WI38 (cell line): ENCODE data around the gene FBXL7.

Experiments
- H3K4me3 ChIP-seq: 2 replicates; pipeline ENCODE4 v1.5.1; 2011; ENCODE audit warnings: low read depth, mild to moderate bottlenecking, control low read depth, low read length
- TF ChIP-seq, protein P1 (sequence below): IDR thresholded peaks from 2 replicates; pipeline ENCODE4 v1.5.1; 2012; ENCODE audit warnings: low read depth, mild to moderate bottlenecking, control low read depth, low read length

Gene FBXL7

DNA sequence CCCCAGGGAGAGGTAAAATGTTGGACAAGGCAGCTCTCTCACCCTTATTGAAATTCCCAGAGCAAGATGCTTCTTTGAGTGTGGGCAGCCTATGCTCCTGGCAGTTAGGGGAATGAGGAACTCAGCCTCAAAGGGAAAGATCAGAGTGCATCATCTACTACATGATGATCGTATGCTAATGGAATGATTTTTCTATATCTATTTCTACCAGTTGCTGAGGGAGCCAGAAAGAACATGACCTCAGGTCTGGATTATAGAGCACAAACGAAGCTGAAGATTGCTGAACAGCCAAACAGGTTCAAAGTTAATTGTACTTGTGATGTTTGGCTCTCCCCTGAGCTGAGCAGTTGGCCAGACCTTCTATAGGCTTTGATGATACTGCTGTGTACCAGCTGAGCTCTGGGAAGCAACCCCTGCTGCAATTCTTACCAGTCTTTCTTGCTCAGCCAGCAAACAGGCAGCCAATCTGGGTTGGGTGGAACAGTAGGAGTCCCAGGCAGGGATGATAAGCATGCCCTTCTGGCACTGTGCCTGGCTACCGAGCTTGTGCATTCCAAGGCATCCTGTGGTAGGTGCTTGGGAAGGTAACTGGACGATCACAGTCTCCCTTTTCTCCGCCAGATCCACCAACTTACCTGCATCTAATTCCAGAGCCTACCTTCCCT, 10.3 kb upstream of the FBXL7 start:
- TF ChIP-seq, protein P1, sequence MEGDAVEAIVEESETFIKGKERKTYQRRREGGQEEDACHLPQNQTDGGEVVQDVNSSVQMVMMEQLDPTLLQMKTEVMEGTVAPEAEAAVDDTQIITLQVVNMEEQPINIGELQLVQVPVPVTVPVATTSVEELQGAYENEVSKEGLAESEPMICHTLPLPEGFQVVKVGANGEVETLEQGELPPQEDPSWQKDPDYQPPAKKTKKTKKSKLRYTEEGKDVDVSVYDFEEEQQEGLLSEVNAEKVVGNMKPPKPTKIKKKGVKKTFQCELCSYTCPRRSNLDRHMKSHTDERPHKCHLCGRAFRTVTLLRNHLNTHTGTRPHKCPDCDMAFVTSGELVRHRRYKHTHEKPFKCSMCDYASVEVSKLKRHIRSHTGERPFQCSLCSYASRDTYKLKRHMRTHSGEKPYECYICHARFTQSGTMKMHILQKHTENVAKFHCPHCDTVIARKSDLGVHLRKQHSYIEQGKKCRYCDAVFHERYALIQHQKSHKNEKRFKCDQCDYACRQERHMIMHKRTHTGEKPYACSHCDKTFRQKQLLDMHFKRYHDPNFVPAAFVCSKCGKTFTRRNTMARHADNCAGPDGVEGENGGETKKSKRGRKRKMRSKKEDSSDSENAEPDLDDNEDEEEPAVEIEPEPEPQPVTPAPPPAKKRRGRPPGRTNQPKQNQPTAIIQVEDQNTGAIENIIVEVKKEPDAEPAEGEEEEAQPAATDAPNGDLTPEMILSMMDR, result no peak
- no peak overlapping the region for H3K4me3 ChIP-seq

DNA sequence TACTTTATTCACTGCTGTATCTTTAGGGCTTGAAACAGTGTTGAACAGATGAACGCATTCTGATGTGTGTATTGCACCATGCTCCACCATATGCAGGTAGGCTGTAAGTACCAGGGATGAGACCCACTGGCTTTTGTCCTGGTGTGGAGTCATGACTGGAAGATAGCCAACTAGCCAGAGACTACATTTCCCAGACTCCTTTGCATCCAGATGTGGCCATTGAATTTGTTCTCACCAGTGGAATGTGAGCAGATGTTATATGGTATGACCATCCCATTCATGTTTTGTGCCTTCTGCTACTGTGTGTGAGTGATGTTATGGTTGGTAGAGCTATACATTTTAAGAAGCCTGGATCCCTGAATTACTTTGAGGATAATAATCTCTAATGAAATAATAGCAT, 7.4 kb upstream of the FBXL7 start:
- TF ChIP-seq, protein P1, result no peak
- H3K4me3 ChIP-seq, result no peak overlapping the region

DNA sequence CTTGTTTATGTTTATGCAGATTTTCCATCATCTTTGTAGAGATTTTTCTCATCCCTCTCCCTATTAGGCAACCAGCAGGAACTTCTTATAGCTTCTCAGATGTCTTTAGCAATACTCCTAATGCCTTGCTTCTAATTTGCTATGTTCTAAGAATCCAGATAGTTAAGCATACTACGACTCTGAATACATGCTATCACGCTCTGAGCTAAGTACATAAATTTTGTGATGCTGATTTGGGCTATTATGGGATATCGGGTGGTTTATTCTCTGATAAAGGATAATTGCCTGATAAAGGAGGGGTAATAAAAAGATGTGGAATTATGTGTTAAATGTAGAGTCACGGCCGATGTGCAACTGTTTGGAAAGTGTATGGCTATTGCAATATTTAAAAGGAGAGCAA, 6.5 kb upstream of the FBXL7 start:
- H3K4me3 ChIP-seq, result no peak overlapping the region
- TF ChIP-seq, protein P1, result no peak

DNA sequence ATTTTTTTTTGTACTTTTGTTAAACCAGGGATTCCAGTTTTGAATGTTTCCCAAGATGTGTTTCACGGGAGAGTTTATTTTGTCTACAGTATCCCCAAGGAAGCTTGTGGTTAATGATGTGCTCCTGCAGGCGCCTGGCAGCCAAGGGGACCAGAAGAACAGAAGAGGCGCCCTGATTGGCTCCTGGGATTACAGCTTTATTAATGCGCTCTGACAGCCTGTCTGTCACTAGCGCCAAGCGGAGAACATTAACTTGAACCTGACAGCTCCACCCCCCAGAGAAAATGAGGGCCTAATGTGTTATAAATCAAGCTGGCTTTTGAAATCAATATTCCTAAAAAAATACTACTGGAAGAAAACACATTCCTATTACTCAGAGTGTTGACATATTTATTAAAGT, 5.0 kb upstream of the FBXL7 start:
- H3K4me3 ChIP-seq, result no peak overlapping the region
- TF ChIP-seq, protein P1, result no peak

DNA sequence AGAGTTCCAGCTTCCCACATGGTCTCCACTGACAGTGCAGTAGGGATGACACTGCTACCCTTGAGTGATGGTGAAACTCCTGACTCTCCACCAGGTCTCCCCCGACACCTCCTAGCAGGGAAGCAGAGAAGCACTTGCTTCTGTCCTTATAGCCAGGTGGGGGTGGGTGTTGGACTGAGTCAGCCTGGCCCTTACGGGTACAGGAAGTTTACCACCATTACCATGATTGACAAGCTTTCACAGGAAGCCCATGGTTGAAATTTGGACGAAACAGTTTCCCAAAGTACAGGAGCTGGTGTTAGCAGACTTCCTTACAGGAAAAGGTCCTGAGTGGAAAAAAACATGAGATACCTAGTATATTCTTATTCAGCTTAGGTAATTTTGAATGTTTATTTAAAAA, 3.1 kb upstream of the FBXL7 start:
- H3K4me3 ChIP-seq, result no peak overlapping the region
- TF ChIP-seq, protein P1, result no peak

DNA sequence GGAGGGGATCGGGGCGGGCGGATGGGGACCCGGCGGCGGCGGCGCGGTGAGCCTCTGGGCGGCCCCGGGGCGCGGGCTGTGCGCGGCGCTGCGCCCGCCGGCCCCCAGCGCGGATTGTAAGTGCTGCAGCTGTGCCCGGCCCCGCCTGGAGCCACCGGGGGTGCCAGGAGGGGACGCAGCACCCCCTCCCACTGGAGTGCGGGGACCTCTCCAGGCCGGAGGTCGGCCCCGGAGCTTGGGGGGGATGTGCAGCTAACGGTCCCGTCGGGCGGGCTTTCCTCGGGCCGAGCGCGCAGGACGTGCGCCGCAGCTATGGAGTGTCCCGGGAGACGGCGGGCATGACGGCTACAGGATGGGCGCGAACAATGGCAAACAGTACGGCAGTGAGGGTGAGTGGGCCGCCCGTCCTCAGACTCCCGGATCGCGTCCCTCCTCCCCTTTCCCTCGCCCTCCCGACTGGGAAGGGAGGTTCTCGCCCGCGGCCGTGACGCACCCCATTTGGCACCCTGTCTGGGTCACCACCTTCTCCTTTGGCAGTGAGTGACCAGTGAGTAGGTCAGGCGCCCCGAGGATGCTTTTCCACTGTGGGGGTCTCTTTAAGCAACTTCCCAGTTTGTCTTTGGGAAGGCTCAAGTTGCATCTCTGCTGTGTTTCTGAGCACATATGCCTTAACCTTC, 483 bp downstream of the FBXL7 start:
- peak overlapping the region; percentile 76 for H3K4me3 ChIP-seq
- TF ChIP-seq, protein P1, result no peak

DNA sequence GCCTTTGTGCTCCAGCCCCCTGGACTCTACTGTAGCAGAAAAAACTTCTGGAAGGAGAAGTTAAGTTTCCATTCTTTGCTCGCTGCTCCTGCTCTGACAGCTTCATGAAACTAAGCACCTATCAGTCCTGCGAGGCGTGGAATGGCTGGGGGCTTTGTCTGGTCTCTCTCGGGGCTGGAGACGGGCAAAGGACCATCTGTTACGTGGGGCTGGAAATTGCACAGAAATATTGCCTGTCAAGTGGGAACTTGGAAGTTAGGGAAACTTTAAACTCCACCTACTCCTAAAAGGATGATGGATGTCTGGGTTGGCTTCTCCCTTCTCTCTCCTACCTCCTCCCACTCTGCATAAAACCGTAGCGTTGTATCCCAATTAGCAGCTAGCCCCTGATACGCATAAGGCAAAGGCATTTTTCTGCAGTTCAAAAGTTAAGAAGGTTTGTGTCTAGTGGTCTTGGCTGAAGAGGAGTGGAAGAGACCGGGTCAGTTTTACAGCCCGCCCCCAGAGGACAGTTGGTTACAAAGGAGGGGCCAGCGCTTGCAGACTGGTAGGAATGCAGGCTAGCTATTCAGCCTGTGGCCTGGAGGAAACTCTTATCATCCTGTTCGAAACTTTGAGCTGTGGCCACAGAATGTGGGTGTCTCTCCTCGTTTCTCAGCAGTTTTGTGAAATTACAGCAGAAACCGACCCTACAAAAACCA, 1.3 kb downstream of the FBXL7 start:
- peak overlapping the region; percentile 76 for H3K4me3 ChIP-seq
- TF ChIP-seq, protein P1, result no peak; the same call in 1 of the 2 replicates
